Kidney glomerular epithelial cell (primary cell): ENCODE measurements around the gene PANX3.

ENCODE experiments used
- DNase-seq: peaks from one replicate; lab custom pipeline; 2025; lab: John Stamatoyannopoulos, UW

Gene PANX3

DNA sequence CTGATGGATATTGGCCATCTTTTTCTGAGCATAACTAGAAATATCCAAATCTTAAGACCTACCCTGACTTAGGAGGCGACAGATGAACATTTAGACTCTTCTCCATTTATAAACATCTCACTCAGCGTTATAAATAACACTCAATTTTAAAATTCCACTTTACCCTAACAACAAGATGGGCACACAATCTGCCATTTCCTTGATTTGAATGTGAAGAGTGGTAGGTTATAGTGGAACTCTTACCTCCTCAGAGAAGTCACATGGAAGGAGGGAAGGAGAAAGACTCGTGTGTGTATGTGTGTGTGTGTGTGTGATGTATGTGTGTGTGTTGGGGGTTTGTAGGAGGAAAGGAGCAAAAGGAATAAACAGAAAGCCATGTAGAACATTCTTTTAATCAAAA, 47.3 kb downstream of the PANX3 start:
- DNase-seq = no peak

- DNase-seq = no peak
Measured at GRCh38 chr11:124658986-124659385, 47.8 kb downstream of the PANX3 start.

- no peak for DNase-seq
Measured at GRCh38 chr11:124661553-124661952, 50.3 kb downstream of the PANX3 start.

- DNase-seq = no peak
Measured at GRCh38 chr11:124662106-124662505, 50.9 kb downstream of the PANX3 start.

DNA sequence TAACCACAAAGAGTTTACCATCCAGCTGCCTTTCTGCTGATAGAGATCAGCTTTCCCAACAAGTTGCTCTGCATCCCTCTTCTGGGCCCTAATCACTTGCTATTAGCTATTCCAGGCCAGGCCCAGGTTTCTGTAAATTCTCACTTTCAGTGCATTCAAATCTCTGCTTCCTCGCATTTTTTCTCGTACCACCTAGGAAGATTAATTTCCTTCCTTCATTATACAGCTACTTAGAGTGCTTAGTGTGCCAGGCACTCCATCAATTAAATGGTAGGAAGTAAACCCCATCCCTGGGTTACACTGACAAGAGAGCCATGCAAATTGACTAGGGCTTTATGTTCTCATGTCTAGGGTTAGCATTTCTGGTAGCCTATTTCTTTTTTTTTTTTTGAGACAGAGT, 52.6 kb downstream of the PANX3 start:
- no peak for DNase-seq

- no peak for DNase-seq
Measured at GRCh38 chr11:124667601-124668000, 56.4 kb downstream of the PANX3 start.

DNA sequence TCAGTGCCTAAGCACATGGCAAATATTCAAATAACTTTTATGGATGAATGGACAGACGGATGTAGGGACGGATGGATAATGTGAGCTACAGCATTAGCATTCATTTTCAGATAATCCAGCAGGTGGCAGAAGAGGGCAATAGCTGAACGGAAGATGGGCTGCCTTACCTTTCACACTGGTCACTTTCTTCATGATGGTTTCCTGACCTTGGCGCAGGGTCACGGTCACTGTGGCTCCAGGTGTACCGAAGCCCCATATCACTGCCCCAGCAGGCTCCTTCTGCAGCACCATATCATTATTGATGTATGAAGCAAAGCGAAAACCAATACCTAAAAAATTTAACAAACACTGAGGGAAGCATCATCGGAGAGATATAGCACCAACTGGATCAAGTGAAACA, 58.0 kb downstream of the PANX3 start:
- DNase-seq = peak; percentile 83
